Epithelial cell of proximal tubule (primary cell): ENCODE measurements around the gene C1orf21. TPM values are rescaled to one million over a fixed set of nuclear protein-coding genes. Genes with fewer than 3 reads are reported as not detected.

Experiments used
- DNase-seq: peaks from one replicate; pipeline ENCODE4 v3.0.0-alpha.2; 2011; ENCODE audit warnings: low read depth
- H3K4me3 ChIP-seq: 2 replicates; pipeline ENCODE4 v1.5.1; 2011; ENCODE audit warnings: low read depth, mild to moderate bottlenecking, low read length
- total RNA-seq: library from RNA; depleted of rRNA; stranded (reverse); fragments of >200 nt; gene quantifications from 2 replicates; pipeline ENCODE4 v1.2.3, GENCODE V29; 2015
- TF ChIP-seq, protein P1 (sequence below): conservative IDR thresholded peaks from 2 replicates; pipeline ENCODE4 v1.5.1; 2012; ENCODE audit warnings: low read depth, mild to moderate bottlenecking, low read length

C1orf21 gene
- total RNA-seq, 1 donor from 2014 or later: 2.3 TPM

DNA sequence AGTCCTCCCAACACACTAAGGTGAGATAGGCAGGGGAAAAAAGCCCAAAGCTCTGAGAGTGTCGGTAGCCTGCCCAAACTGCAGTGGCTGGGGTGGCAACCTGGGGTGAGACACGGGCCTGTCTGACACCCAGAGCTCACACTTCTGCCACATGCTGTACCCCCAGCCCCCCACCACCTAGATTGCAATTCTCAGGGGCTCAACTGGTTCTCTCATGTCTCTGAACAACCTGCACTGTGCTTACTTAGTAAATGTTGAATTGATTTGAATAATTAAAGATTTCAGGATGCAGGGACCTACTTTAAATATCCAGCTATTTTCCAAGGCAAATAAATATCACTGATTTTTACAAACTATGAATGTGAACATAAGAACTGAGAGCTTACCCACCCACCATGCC, 252.4 kb downstream of the C1orf21 start:
- TF ChIP-seq, protein P1, sequence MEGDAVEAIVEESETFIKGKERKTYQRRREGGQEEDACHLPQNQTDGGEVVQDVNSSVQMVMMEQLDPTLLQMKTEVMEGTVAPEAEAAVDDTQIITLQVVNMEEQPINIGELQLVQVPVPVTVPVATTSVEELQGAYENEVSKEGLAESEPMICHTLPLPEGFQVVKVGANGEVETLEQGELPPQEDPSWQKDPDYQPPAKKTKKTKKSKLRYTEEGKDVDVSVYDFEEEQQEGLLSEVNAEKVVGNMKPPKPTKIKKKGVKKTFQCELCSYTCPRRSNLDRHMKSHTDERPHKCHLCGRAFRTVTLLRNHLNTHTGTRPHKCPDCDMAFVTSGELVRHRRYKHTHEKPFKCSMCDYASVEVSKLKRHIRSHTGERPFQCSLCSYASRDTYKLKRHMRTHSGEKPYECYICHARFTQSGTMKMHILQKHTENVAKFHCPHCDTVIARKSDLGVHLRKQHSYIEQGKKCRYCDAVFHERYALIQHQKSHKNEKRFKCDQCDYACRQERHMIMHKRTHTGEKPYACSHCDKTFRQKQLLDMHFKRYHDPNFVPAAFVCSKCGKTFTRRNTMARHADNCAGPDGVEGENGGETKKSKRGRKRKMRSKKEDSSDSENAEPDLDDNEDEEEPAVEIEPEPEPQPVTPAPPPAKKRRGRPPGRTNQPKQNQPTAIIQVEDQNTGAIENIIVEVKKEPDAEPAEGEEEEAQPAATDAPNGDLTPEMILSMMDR: no peak
- no peak overlapping the region for H3K4me3 ChIP-seq
- DNase-seq: no peak

DNA sequence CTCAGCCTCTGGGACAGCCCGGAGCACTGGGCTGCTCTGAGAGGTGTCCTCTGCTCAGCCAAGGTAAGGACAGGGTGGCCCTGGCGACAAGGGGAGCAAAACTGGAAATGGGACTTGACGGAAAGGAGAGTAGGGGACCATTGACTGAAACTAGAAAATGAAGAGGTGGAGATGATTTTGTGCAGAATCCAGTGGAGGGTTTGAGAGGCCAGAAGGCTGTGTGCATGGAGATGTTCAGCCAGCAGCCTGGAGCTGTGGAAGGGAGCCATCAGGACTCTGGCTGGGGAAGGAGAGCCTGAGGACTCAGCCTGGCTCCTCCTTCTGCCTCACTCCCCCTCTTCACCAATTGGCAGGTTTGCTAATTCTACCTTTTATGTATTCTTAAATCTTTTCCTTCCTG, 253.7 kb downstream of the C1orf21 start:
- DNase-seq: no peak
- TF ChIP-seq, protein P1: no peak
- H3K4me3 ChIP-seq: no peak overlapping the region

DNA sequence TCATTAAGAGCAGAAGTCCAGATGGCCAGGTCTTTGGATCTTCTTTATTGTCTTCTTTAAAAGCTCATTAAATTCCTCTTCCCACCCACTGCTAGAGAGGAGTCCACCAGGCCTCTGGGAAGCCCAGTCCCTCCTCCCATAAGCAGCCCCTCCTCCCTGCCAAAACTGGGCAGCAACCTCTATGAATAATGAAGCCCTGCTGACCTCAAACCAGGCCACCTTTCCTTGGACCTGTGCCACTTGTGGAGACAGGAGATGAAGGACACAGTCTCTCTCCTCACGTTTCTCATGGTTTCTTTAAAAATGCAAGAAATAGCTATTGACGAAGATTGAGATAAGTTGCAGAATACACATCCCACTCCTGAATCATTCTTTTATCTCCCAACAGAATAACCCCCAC, 255.1 kb downstream of the C1orf21 start:
- no peak overlapping the region for H3K4me3 ChIP-seq
- DNase-seq: no peak
- TF ChIP-seq, protein P1: no peak

DNA sequence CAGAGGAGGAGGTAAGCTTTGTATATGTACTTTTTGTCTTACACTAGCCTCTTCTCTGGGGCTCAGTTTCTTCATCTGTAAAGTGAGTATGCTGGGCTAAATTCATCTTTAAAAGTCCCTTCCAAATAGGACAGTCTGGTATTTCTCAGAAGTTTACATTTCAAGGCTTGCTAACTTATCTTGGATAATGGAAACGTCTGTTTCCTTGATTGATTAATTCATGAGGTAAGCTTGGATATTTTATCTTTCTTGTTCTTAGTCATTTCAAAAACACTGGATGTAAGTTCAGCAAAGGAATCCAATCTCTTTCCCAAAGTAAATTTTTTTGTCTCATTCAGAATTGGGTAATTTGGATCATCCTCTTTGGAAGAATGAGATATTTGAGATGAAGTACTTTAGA, 256.8 kb downstream of the C1orf21 start:
- TF ChIP-seq, protein P1: no peak
- no peak overlapping the region for H3K4me3 ChIP-seq
- no peak for DNase-seq

DNA sequence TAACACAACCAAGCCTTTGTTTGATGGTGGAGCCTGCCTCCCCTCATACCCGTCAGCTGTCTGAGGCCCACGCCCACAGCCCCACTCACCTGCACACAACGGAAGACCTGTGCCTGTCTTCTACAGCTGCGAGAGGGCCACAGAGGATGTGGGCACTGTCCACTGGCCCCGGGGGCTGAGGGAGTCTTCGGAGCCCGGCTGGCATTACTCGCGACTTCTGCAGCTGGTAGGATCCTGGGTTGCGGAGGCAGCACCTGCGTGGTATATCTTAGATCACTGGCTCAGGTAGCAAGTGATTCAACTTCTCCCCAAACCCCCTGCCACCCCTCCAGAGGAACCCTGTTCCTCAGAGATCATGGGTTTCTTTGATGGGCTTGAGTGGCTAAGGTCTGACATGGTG, 257.9 kb downstream of the C1orf21 start:
- no peak for DNase-seq
- no peak overlapping the region for H3K4me3 ChIP-seq
- TF ChIP-seq, protein P1: no peak

DNA sequence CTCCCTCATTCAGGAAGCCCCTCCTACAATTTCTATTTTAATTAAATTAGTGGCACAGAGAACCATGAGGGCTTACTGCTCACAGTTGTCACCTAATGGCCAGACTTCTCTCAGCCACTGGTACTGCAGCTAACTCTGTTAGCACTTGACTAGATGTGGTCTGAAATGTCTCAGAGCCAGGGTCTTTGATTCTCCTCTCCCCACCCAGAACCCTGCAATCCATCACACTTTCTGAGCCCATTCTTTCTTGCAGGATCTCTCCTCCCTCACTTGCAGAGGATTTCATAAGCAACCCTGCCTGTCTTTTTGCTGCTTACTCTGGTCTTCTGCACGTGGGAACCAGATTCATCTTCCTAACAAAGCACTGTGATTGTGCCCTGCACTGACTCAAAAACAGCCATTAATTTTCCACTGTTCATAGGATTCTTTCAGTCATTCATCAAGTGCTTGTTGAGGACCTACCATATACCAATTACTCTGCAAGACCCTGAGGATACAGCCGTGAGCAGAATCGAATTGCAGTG, 259.4 kb downstream of the C1orf21 start:
- H3K4me3 ChIP-seq: no peak overlapping the region
- no peak for DNase-seq
- TF ChIP-seq, protein P1: no peak

DNA sequence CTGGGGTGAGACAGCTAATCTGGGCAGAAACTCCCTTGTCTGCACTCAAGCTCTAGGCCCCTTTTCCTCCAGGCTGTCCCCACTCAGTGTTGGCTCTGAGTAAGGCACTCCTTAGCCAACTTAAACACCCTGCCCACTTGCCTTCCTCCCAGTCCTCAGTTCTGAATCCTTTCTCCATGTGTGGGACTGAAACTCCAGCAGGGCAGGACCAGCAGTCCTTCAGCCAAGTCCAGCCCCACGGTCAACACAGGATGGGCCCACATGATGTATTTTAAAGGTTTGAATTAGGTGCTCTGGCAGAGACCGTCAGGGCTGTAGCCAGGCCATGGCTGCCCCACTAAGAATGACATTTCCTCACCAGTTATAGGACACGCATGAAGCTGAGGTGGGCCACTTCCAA, 260.0 kb downstream of the C1orf21 start:
- H3K4me3 ChIP-seq: no peak overlapping the region
- DNase-seq: no peak
- TF ChIP-seq, protein P1: no peak
